Trophoblast cell (in vitro differentiated cells and primary cell): Measurements from ENCODE around the gene MT1HL1. TPM values are rescaled to one million over a fixed set of nuclear protein-coding genes. Genes with fewer than 3 reads are reported as not detected.

Experiments
- DNase-seq, 2 donors: peaks; one replicate each; pipeline ENCODE4 v3.0.0-alpha.2; 2016
- H2AFZ ChIP-seq: 2 replicates; pipeline ENCODE4 v1.6.1; 2013; ENCODE audit warnings: low read length, moderate library complexity, mild to moderate bottlenecking; ENCODE audit not compliant: insufficient read depth, poor library complexity
- H2AK5ac ChIP-seq: 2 replicates; pipeline ENCODE4 v1.6.1; 2013; ENCODE audit warnings: mild to moderate bottlenecking, low read length
- H2BK120ac ChIP-seq: 2 replicates; pipeline ENCODE4 v1.6.1; 2013; ENCODE audit warnings: low read length, mild to moderate bottlenecking, moderate library complexity; ENCODE audit not compliant: insufficient read depth, poor library complexity
- H2BK12ac ChIP-seq: 2 replicates; pipeline ENCODE4 v1.6.1; 2013; ENCODE audit warnings: mild to moderate bottlenecking, low read length, moderate library complexity
- H2BK5ac ChIP-seq: 2 replicates; pipeline ENCODE4 v1.6.1; 2013; ENCODE audit warnings: low read length, low read depth, moderate library complexity, mild to moderate bottlenecking; ENCODE audit not compliant: poor library complexity
- H3K14ac ChIP-seq: 2 replicates; pipeline ENCODE4 v1.6.1; 2013; ENCODE audit warnings: mild to moderate bottlenecking, low read length
- H3K18ac ChIP-seq: 2 replicates; pipeline ENCODE4 v1.6.1; 2013; ENCODE audit warnings: mild to moderate bottlenecking, low read length
- H3K23ac ChIP-seq: 2 replicates; pipeline ENCODE4 v1.6.1; 2013; ENCODE audit warnings: low read length
- H3K27ac ChIP-seq: 2 replicates; pipeline ENCODE4 v1.5.1; 2013; ENCODE audit warnings: low read depth, mild to moderate bottlenecking, inconsistent platforms, low read length, moderate library complexity
- H3K27me3 ChIP-seq: 2 replicates; pipeline ENCODE4 v1.6.1; 2013; ENCODE audit warnings: inconsistent platforms, mild to moderate bottlenecking, low read length, moderate library complexity; ENCODE audit not compliant: insufficient read depth
- H3K36me3 ChIP-seq, 2 experiments: 1 replicate in 1 of 2; 2 replicates in 1 of 2; pipeline ENCODE4 v1.6.1; 2013; ENCODE audit warnings: low read length in 2 of 2, mild to moderate bottlenecking in 2 of 2, moderate library complexity in 1 of 2; ENCODE audit not compliant: insufficient read depth in 2 of 2, control insufficient read depth in 1 of 2
- H3K4ac ChIP-seq: 2 replicates; pipeline ENCODE4 v1.6.1; 2013; ENCODE audit warnings: low read depth, mild to moderate bottlenecking, low read length, moderate library complexity
- H3K4me1 ChIP-seq, 2 experiments: 1 replicate in 1 of 2; 2 replicates in 1 of 2; pipeline ENCODE4 v1.6.1; 2013; ENCODE audit warnings: low read length in 2 of 2, mild to moderate bottlenecking in 2 of 2, moderate library complexity in 1 of 2; ENCODE audit not compliant: insufficient read depth in 2 of 2, control insufficient read depth in 1 of 2
- H3K4me2 ChIP-seq: 2 replicates; pipeline ENCODE4 v1.6.1; 2013; ENCODE audit warnings: inconsistent platforms, mild to moderate bottlenecking, low read length, moderate library complexity
- H3K4me3 ChIP-seq: 2 replicates; pipeline ENCODE4 v1.5.1; 2013; ENCODE audit warnings: mild to moderate bottlenecking, low read depth, low read length, inconsistent platforms
- H3K79me1 ChIP-seq: one replicate; pipeline ENCODE4 v1.6.1; 2013; ENCODE audit warnings: low read length
- H3K79me2 ChIP-seq: 2 replicates; pipeline ENCODE4 v1.6.1; 2013; ENCODE audit warnings: low read length, mild to moderate bottlenecking; ENCODE audit not compliant: control insufficient read depth, insufficient read depth, poor library complexity
- H3K9ac ChIP-seq: 2 replicates; pipeline ENCODE4 v1.6.1; 2013; ENCODE audit warnings: mild to moderate bottlenecking, low read length
- H3K9me3 ChIP-seq: 2 replicates; pipeline ENCODE4 v1.6.1; 2013; ENCODE audit warnings: low read depth, mild to moderate bottlenecking, control low read depth, inconsistent platforms, low read length; ENCODE audit not compliant: insufficient read depth
- H4K12ac ChIP-seq: 2 replicates; pipeline ENCODE4 v1.6.1; 2013; ENCODE audit warnings: low read depth, mild to moderate bottlenecking, low read length, moderate library complexity
- H4K8ac ChIP-seq: 2 replicates; pipeline ENCODE4 v1.6.1; 2013; ENCODE audit warnings: low read depth, mild to moderate bottlenecking, low read length, moderate library complexity
- H4K91ac ChIP-seq: one replicate; pipeline ENCODE4 v1.6.1; 2013; ENCODE audit warnings: low read depth, mild to moderate bottlenecking, low read length, moderate library complexity
- WGBS: extraction: QIAGEN DNeasy Blood & Tissue Kit; methylation state at CpG from one replicate; pipeline ENCODE4 v1.1.7; 2013; ENCODE audit warnings: missing lambda C conversion rate; ENCODE audit not compliant: insufficient read length, insufficient coverage; ENCODE audit errors: extremely low coverage; 5-methylcytosine and 5-hydroxymethylcytosine counted together
- polyA plus RNA-seq: library from polyadenylated mRNA; stranded (reverse); fragments of 200-250 nt; gene quantifications from 2 replicates; pipeline ENCODE4 v1.2.3, GENCODE V29; 2013

MT1HL1 gene
- polyA plus RNA-seq = not detected in 2 replicates

DNA sequence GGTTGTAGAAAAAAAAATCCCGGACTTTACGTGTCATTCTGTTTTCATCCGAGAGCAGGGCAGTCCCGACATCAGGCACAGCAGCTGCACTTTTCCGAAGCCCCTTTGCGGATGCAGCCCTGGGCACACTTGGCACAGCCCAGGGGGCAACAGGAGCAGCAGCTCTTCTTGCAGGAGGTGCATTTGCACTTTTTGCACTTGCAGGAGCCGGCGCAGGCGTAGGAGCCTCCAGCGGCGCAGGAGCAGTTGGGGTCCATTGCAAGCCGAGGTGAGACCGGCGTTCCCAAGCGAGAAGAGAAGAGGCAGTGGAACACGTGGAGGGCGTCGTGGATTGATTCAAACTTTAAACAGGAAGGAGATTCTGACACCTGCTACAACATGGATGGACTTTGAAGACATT is at the start of gene MT1HL1:
MT1HL1 (minus strand) TSS at position 326 of the 400 bp plus-strand sequence; CDS start at position 257, 69 bp downstream.
- Histone ChIP-seq H3K27ac (no peak within 1 kb of the TSS), H4K8ac (no peak within 1 kb of the TSS), H2BK120ac (no peak within 1 kb of the TSS), H3K79me1 (no peaks in the 10 kb centered on the region), H4K12ac (no peak within 1 kb of the TSS), H3K4me2 (no peak within 1 kb of the TSS), H2AFZ (no peak within 1 kb of the TSS), H3K9ac (no peak within 1 kb of the TSS), H3K36me3 (no peaks in the 10 kb centered on the region), H2BK12ac (no peak within 1 kb of the TSS), H3K4me1 (no peaks in the 10 kb centered on the region), H4K91ac (no peak within 1 kb of the TSS), H3K9me3 (no peaks in the 10 kb centered on the region), H3K27me3 (no peaks in the 10 kb centered on the region), H3K14ac (no peak within 1 kb of the TSS), H2AK5ac (no peak within 1 kb of the TSS), H3K18ac (no peak within 1 kb of the TSS), H3K79me2 (no peaks in the 10 kb centered on the region), H2BK5ac (no peak within 1 kb of the TSS), H3K23ac (no peak within 1 kb of the TSS), H3K4me3 (no peak within 1 kb of the TSS), H3K4ac (no peak within 1 kb of the TSS)
- no CpG with 5 or more reads among the region's 18 CpGs for WGBS
- DNase-seq = no peak

GRCh38 chr1:237050915-237051314 is 46.7 kb upstream of the MT1HL1 start:
- no peak overlapping the region for H2AK5ac ChIP-seq
- no peaks in the 10 kb centered on the region for H3K79me2 ChIP-seq
- no peak overlapping the region for H3K14ac ChIP-seq
- no peak overlapping the region for H3K23ac ChIP-seq
- H3K4me3 ChIP-seq = no peak overlapping the region
- peaks cover 3% of the 10 kb centered on the region for H3K79me1 ChIP-seq
- no peak overlapping the region for H2BK5ac ChIP-seq
- no peaks in the 10 kb centered on the region for H3K27me3 ChIP-seq
- H4K12ac ChIP-seq = no peak overlapping the region
- no peak overlapping the region for H2BK12ac ChIP-seq
- no peak overlapping the region for H3K18ac ChIP-seq
- no peak overlapping the region for H4K91ac ChIP-seq
- H2AFZ ChIP-seq = no peak overlapping the region
- H2BK120ac ChIP-seq = no peak overlapping the region
- no peaks in the 10 kb centered on the region for H3K36me3 ChIP-seq
- no peak overlapping the region for H4K8ac ChIP-seq
- no peak overlapping the region for H3K27ac ChIP-seq
- WGBS = 100% methylated on average over 1 of the region's 3 CpGs
- DNase-seq = no peak
- no peak overlapping the region for H3K4me2 ChIP-seq
- H3K9me3 ChIP-seq = no peaks in the 10 kb centered on the region
- no peak overlapping the region for H3K4ac ChIP-seq
- peaks cover 3 to 7% of the 10 kb centered on the region in 2 experiments for H3K4me1 ChIP-seq
- no peak overlapping the region for H3K9ac ChIP-seq

- no CpG with 5 or more reads among the region's 6 CpGs for WGBS
- Histone ChIP-seq H3K79me2 (no peaks in the 10 kb centered on the region), H4K8ac (no peak overlapping the region), H3K14ac (no peak overlapping the region), H4K91ac (no peak overlapping the region), H2BK12ac (no peak overlapping the region), H3K4me2 (no peak overlapping the region), H3K27ac (no peak overlapping the region), H2AFZ (no peak overlapping the region), H3K23ac (no peak overlapping the region), H2BK5ac (no peak overlapping the region), H3K4me3 (no peak overlapping the region), H4K12ac (no peak overlapping the region), H3K79me1 (peaks cover 3% of the 10 kb centered on the region), H3K4me1 (peaks cover 3 to 7% of the 10 kb centered on the region in 2 experiments), H2BK120ac (no peak overlapping the region), H3K27me3 (no peaks in the 10 kb centered on the region), H3K4ac (peak overlapping the region; percentile 19), H3K18ac (no peak overlapping the region), H3K9me3 (no peaks in the 10 kb centered on the region), H2AK5ac (no peak overlapping the region), H3K36me3 (no peaks in the 10 kb centered on the region), H3K9ac (no peak overlapping the region)
- no peak for DNase-seq
These were observed 45.9 kb upstream of the MT1HL1 start for GRCh38 chr1:237050185-237050584.

DNA sequence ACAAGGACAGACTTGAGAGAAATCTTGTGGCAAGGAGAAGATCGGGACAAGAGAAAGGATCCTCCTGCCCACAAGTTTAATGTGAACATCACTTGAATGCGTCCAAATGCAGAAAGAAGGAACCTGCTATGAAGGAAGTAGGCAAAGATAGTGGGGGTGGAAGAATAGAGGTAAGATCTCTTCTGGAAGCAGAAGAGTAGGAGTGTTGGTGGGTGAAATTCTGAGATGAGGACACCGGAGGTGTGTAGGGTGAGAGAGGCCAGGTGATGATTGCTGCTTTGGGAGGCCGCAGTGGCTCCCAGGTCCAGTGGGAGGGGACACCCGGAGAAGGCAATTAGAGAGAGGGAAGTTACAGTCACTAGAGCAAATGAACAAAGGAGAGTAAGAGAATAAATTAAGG is 44.6 kb upstream of the MT1HL1 start:
- no peak overlapping the region for H3K14ac ChIP-seq
- peaks cover 2% of the 10 kb centered on the region for H3K79me2 ChIP-seq
- H2AFZ ChIP-seq = no peak overlapping the region
- H4K12ac ChIP-seq = no peak overlapping the region
- no peak overlapping the region for H2BK120ac ChIP-seq
- no CpG with 5 or more reads among the region's 5 CpGs for WGBS
- no peak overlapping the region for H2BK12ac ChIP-seq
- no peaks in the 10 kb centered on the region for H3K36me3 ChIP-seq
- H3K4me1 ChIP-seq = peaks cover 4 to 10% of the 10 kb centered on the region in 2 experiments
- H3K9me3 ChIP-seq = peaks cover 2% of the 10 kb centered on the region
- H3K23ac ChIP-seq = no peak overlapping the region
- no peak overlapping the region for H3K9ac ChIP-seq
- no peak overlapping the region for H3K4ac ChIP-seq
- no peak for DNase-seq
- H2AK5ac ChIP-seq = no peak overlapping the region
- H4K8ac ChIP-seq = no peak overlapping the region
- no peak overlapping the region for H3K4me3 ChIP-seq
- H3K27ac ChIP-seq = no peak overlapping the region
- H3K79me1 ChIP-seq = peaks cover 3% of the 10 kb centered on the region
- H3K4me2 ChIP-seq = no peak overlapping the region
- H2BK5ac ChIP-seq = no peak overlapping the region
- H3K27me3 ChIP-seq = no peaks in the 10 kb centered on the region
- no peak overlapping the region for H3K18ac ChIP-seq
- no peak overlapping the region for H4K91ac ChIP-seq
